HPDE6-E6E7 (cell line): Measurements from ENCODE around the gene ADAMTS6.
"Not testable (repeated sequence)": the region's sequence is repeated elsewhere in the genome, so short reads cannot be mapped to it uniquely, and the experiment has no call there.

Source experiments
- DNase-seq: peaks from one replicate; pipeline ENCODE4 v3.0.0; 2011; ENCODE audit warnings: missing footprints; ENCODE audit errors: extremely low spot score

ADAMTS6 gene

GRCh38 chr5:65366655-65367054 lies 115.1 kb downstream of the ADAMTS6 start:
- DNase-seq = no peak

- DNase-seq = no peak
Observed at GRCh38 chr5:65364907-65365306, 116.8 kb downstream of the ADAMTS6 start.

GRCh38 chr5:65363499-65363898 lies 118.2 kb downstream of the ADAMTS6 start:
- no peak for DNase-seq

DNA sequence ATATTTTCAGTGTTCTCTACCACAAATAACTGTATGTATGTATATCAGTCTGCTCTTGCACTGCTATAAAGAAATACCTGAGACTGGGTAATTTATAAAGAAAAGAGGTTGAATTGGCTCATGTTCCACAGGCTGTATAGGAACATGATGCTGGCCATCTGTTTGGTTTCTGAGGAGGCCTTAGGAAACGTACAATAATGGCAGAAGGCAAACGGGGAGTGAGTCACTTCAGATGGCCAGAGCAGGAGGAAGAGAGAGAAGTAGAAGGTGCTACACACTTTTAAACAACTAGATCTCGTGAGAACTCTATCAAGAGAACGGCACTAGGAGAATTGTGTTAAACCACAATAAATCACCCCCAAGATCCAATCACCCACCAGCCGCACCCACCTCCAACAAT lies 121.7 kb downstream of the ADAMTS6 start:
- DNase-seq = no peak

DNA sequence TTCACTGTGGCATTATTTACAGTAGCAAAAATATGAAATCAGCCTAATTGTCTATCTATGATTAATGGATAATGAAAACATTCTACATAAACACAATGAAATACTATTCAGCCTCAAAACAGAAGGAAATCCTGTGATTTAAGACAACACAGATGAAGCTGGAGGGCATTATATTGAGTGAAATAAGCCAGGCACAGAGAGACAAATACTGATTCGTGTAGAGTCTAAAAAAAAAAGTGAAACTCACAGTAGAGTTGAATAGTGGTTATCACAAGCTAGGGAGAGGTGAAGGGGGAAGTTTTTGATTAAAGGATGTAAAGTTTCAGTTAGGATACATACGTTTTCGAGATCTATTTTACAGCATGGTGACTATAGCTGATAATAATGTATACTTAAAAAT lies 122.2 kb downstream of the ADAMTS6 start:
- DNase-seq = no peak

DNA sequence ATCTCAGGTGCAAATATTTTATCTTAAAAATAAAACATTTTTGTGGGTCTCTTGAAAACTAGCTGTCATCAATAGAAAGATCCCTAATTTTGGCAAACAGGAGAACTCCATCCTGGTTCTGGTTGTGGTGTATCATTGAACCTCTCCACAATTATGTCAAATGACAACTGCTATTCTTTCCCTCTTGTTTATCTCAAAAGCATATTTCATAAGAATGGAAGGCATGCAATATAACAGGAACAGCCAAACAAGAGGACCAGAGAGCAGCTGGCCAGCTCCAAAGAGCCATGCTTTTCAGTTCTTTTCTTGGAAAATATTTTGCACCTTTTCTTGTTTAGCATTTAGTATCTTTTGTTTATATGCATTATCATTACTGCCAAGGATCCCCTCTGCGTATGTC lies 125.4 kb downstream of the ADAMTS6 start:
- no peak for DNase-seq

GRCh38 chr5:65355301-65355700 lies 126.4 kb downstream of the ADAMTS6 start:
- no peak for DNase-seq

GRCh38 chr5:65341835-65342234 lies 139.9 kb downstream of the ADAMTS6 start:
- no peak for DNase-seq

DNA sequence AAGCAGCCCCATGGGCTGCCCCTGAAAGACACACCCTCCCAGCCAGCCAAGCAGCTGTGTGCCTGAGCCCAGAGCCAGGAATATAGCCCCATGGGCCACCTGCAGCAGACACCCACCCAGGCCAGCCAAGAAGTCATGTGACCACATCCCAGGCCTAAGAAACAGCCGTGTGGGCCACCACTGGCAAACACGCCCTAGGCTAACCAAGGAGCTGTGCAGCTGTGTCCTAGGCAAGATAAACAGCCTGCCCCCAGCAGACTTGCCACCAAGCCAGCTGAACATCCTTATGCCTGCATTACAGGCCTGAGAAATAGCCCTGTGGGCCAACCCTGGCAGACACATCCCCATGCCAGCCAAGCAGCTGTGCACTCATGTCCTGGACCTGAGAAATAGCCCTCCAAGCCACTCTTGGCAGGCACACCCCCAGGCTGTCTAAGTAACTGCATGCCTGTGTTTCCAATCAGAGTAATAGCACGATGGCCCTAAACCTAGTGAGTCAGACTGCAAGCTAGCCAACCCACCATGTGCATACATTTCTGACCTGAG lies 143.0 kb downstream of the ADAMTS6 start:
- DNase-seq = no peak

- peak; percentile 28 for DNase-seq
Observed at GRCh38 chr5:65334077-65334476, 147.6 kb downstream of the ADAMTS6 start.

- DNase-seq = no peak
Observed at GRCh38 chr5:65332591-65332990, 149.1 kb downstream of the ADAMTS6 start.

DNA sequence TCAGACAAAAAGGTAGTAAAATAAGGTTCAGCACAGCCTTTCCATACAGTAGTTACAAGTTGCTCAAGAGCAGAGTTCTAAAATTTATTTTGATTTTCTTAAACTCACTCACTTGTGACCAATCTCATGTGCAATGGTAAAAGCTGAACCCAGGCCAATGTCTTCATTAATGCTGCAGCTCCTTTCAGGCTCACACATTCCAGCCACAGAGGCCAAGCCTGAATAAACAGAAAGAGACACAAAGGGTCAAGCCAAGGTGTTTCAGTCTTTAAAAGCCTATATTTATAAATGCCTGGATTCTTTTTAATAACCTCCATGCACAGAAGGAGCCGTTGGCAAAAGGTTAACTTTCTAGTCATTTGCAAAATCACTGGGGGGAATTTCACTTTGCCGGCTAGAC lies 152.5 kb downstream of the ADAMTS6 start:
- no peak for DNase-seq

DNA sequence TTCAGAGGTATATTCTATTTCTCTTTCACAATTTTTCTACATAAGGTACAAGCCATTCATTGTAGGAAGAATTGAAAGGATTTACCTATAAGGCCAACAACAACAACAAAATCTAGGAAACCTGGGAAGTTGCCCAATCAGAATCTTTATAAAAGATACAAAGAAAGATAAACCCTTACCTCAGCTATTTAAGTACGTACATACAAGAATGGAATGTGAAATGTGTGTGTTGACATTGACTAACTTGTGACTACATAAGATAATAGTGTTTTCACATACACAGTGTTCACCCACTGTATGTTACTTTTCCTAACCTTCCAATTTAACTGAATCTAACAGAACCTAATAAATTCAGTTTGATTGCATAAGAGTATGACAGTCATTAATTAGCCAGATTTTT lies 154.1 kb downstream of the ADAMTS6 start:
- no peak for DNase-seq

GRCh38 chr5:65326922-65327321 lies 154.8 kb downstream of the ADAMTS6 start:
- no peak for DNase-seq

DNA sequence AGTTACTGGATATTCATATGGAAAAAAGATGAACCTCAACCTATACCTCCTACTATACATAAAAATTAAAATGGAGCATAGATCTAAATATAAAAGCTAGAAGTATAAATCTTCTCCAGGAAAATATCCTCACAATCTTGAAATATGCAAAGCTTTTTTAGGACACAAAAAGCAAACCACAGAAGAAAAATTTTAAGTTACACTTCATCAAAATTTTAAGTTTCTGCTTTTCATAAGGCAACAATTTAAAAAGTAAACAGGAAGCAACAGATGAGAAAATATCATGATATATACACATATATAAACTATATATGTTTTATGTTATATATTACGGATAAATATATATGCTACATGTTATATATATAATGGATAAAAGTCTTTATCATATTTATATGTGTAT lies 157.5 kb downstream of the ADAMTS6 start:
- DNase-seq = no peak

DNA sequence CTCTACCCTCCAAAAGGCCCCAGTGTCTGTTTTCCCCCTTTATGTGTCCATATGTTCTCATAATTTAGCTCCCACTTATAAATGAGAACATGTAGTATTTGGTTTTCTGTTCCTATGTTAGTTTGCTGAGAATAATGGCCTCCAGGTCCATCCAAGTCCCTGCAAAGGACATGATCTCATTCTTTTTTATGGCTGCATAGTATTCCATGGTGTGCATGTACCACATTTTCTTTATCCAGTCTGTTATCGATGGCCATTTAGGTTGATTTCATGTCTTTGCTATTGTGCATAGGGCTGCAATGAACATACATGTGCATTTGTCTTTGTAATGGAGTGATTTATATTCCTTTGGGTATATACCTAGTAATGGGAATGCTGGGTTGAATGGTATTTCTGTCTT lies 161.0 kb downstream of the ADAMTS6 start:
- not testable (repeated sequence) for DNase-seq

DNA sequence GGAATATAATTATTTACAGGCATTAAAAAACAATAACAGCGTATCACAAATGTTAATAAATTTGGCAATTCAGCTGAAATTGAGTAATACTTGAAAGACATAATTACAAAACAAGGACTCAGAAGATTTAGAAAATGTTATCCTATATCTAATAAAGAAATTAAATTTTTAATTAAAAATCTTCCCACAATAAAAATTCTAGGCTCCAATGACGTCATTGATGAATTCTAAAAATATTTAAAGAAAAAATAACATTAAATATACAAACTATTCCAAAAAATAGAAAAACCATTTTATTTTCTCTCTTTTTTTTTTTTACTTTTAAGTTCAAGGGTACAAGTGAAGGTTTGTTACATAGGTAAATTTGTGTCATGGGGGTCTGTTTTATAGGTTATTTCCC lies 161.5 kb downstream of the ADAMTS6 start:
- no peak for DNase-seq

- DNase-seq = no peak
Observed at GRCh38 chr5:65307931-65308330, 173.8 kb downstream of the ADAMTS6 start.

- DNase-seq = no peak
Observed at GRCh38 chr5:65307088-65307487, 174.6 kb downstream of the ADAMTS6 start.

DNA sequence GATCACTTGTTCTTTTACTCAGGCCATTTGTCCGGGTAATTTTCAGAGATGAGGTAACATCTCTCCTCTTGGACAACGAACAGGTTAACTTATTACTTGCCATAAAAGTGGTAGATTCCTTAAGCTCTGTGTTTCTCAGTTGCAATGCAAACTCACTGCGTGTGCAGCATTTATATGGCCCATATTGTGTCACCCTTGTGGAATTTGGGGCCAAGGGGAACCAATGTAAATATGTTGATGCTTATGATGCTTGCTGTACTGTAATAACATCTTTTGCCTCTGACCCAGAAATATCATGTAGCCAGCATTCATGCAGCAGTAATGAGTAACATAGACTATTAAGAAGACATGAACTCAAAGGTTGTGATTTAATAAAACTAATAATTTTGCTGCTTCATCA lies 175.8 kb downstream of the ADAMTS6 start:
- DNase-seq = no peak

- no peak for DNase-seq
Observed at GRCh38 chr5:65299861-65300260, 181.9 kb downstream of the ADAMTS6 start.

DNA sequence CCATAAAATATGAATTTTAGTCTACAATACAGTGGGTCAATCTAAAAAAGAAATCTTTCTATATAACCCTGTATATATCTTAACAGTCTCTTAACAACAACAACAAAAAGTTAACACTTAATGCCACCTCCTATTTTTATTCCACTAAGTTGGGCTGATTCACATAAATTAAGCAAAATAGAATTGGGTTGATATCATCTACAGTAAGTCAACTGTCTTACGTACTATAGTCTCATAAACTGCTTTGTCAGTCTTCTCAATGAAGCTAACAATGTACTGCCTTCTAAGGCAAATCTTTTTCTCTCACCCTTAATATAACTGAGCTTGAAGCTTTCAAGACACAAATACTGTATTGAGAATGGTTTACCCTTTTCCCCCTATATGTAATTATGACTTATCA lies 185.7 kb downstream of the ADAMTS6 start:
- DNase-seq = no peak

- no peak for DNase-seq
Observed at GRCh38 chr5:65292196-65292595, 189.5 kb downstream of the ADAMTS6 start.

DNA sequence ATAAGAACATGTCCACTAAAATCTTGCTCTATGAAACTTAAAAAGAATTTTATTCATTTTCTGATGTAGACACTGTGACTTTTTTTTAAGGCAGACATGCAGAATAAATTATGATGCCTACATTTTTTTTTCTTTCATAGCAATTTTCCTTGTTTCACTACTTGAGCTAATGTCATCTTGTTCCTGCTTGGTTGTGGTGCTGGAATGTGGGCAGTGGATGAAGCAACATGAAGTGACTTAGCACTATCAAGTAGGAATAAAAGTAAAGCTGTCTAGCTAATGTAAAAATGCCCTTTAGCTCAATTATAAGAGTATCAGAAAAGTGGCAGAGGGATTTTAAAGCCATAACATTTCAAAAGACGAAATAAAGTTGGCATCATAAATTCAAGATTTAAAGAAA lies 191.0 kb downstream of the ADAMTS6 start:
- no peak for DNase-seq

- no peak for DNase-seq
Observed at GRCh38 chr5:65288657-65289056, 193.1 kb downstream of the ADAMTS6 start.
